ENCODE measurements around the gene KCNJ6.
"Not testable (repeated sequence)": the region's sequence is repeated elsewhere in the genome, so short reads cannot be mapped to it uniquely, and the experiment has no call there.

KCNJ6 gene

DNA sequence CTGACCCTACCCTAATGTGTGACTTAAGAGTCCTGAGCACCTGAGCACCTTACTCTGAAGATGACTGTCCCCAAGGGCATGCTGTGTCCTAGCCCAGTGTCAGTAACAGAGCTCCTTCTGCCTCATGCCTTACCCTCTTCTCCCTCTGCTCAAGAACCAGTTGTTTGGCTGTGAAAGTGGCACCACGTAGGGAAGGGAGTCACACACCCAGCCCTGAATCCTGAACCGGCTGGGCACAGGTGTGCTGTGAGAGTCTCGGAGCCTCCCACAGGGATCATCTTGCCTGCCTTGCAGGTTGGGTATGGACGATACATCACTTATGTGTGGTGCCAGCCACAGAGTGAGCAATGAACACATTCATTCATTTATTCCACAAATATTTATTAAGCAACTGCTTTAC is 329.1 kb downstream of the KCNJ6 start:
- in situ Hi-C loops (cut with HindIII; ENCODE audit: low sequenced_read_pairs), result no loop called here

DNA sequence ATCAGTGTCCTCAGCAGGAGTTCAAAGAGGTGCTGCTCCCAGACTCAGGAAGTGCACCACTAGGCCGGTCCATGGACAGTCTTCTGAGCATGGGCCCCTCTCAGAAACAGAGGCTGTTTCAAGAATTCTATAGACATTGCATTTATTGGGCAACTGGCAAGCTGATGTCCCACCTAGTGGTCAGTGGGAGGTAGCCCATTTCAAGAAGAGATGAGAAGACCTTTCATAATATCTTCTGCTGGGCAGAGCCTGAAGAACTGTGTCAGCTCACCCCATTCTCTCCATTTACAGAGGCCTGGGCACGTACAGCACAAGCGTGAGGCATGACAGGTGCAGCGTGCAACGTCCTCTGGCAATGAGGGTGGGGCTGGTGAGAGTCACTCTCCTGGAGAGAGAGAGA is 333.7 kb downstream of the KCNJ6 start:
- in situ Hi-C loops (cut with HindIII; ENCODE audit: low sequenced_read_pairs), result no loop called here

DNA sequence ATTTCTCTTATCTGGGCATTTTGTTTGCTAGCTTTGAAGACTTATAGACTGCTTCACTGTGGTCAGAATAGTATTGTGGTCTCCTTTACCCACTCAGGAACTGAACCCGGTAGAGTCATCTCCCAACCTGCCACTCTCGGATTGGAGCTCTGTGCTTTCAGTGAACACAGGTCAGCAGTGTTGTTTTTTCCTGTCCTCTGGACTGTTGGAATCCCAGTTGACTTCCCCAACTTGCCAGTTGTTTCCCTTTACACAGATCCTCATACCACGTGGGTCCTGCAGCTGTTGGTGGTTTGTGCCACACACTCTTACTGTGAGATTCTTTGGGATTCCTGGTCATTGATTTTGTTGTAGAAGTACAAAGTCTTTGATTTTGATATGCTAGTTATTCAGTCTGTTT is 335.6 kb downstream of the KCNJ6 start:
- in situ Hi-C loops (cut with HindIII; ENCODE audit: low sequenced_read_pairs), result no loop called here

DNA sequence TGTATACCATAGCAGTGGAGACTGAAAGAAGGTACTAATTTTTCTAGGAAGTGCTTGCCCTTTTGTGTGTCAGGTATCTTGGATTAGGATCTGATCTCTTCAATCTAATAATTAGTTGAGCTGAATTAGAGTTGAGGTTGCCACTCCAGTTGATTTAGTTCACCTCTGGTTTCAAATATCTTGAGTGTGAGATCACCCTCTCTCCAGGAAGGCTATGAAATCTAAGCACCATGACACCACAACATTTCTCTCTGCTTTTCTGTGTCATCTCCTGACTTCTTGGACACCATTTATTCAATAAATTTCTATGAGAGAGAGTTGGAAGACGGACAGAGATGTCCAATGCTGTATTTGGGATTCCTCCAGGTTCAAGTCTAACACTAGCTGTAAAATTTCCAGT is 336.9 kb downstream of the KCNJ6 start:
- in situ Hi-C loops (cut with HindIII; ENCODE audit: low sequenced_read_pairs), result no loop called here

DNA sequence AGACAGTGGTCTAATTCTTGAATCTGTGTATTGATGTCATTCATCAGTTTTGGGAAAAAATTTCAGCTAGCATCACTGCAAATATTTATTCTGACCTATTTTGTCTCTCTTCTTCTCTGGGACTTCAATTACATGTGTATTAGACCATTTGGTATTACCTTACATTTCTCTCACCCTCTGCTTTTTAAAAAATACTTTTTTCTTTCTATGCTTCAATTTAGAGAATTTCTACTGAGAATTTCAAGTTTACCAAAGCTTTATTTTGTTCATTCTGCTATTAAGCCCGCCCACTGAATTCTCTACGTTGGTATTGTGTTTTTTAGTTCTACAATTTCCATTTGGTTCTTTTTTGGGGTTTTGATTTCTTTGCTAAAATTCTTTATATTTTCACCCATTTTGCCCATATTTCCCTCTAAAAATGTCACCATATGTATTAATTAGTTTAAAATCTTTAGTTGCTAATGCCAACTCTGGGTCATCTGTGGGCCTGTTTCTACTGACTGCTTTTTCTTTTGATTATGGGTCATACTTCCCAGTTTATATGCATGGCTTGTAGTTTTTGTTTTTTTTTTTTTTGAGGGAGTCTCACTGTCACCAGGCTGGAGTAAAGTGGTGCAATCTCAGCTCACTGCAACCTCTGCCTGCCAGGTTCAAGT is 337.7 kb downstream of the KCNJ6 start:
- in situ Hi-C loops (cut with HindIII; ENCODE audit: low sequenced_read_pairs), result no loop called here

DNA sequence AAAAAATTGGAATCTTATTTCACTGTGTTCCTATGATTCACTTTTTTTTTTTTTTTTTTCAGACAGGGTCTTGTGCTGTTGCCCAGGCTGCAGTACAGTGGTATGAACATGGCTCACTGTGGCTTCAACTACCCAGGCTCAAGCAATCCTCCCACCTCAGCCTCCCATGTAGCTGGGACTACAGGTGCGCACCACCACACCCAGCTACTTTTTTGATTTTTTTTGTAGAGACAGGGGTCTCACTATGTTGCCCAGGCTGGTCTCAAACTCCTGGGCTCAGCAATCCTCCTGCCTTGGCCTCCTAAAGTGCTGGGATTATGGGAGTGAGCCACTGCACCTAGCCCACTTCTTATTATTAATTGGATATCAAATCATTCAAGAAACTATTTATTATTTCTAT is 339.3 kb downstream of the KCNJ6 start:
- in situ Hi-C loops (cut with HindIII; ENCODE audit: low sequenced_read_pairs), result not testable (repeated sequence)

DNA sequence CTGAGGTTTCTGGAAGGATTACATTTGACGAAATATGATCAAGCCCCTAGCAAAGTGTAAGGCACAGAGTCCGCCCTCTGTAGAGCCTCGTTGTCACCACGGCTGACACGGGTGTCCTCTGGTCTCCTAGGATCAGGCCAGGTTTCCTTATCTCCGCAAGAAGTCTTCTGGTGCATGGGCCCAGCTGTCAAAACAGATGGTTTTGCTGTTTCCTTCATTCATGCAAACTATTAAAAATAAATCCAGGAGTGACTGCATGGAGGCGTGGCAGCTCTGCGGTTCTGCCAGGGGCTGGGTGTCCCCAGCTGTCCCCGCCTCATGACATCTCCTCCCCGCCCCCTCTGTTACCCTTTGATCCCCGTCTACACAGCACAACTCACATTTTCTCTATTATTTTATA is 340.7 kb downstream of the KCNJ6 start:
- in situ Hi-C loops (cut with HindIII; ENCODE audit: low sequenced_read_pairs), result no loop called here

DNA sequence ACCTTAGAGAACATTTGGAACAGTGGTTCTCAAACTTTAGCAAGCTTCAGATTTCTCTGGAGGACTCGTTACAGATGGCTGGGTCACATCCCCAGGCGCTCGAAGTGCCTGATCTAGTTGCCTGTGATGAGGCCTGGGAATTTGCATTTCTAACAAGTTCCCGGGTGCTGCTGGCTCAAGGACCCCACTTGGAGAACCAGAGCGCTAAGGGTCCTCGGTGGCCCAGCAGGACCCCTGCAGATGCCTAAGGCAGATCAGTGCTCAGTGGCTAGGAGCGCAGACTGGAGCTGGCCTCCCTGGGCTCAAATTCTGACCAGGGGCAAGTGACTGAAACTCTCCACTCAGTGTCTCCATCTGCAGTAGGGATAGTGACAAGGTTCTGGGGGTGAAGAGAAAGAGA is 341.5 kb downstream of the KCNJ6 start:
- in situ Hi-C loops (cut with HindIII; ENCODE audit: low sequenced_read_pairs), result no loop called here

DNA sequence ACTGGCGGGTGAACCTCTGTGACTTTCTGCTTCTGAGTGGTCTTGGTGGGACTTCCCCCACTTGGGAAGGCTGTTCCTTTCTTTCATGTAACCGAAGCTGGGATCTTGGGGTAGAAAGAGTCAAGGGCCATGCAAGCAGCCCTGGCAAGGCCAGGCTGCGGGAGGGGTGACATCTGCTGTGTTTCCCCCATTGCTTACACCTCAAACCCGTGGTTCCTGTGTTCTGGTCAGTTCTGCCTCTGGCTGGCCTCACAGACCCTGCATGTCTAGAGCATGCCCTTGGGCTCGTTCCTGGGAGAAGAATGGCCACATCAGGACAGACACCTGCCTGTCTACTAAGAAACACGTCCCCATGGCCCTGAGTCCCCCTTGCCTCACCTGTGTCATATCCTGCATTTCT is 341.9 kb downstream of the KCNJ6 start:
- in situ Hi-C loops (cut with HindIII; ENCODE audit: low sequenced_read_pairs), result no loop called here

DNA sequence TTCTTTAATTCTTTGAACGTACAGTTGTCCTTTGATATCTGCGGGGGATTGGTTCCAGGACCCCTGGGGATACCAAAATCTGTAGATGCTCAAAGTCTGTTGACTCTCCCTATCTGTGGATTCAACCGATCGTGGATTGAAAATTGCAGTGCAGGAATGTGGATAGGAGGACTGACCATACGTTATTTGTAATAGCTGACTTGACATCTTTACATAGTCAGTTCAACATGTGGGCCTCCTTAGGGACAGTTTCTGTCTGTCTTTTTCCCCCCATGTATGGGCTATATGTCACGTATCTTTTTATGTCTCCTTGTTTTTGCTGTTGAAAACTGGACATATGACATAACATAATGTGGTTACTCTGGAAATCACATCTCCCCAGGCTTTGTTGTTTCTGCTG is 344.8 kb downstream of the KCNJ6 start:
- in situ Hi-C loops (cut with HindIII; ENCODE audit: low sequenced_read_pairs), result no loop called here

DNA sequence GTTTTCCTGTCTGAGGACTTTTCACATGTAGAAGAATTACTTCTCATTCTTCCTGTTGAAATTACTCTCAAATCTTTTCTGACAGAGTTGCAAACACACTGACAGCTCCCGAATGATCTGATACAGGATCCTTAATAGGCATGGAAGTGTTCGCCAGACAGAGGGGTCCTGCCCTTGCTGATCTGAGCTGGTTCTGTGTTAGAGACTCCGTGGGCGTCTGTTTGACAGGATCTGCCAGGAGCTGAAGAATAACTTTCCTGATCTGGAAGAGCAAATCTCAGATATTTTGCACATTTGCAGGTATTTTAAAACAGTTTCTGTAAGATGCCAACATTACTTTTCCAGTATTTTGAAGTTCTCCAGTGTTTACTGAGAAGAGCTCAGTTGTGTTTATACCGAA is 347.3 kb downstream of the KCNJ6 start:
- in situ Hi-C loops (cut with HindIII; ENCODE audit: low sequenced_read_pairs), result no loop called here

DNA sequence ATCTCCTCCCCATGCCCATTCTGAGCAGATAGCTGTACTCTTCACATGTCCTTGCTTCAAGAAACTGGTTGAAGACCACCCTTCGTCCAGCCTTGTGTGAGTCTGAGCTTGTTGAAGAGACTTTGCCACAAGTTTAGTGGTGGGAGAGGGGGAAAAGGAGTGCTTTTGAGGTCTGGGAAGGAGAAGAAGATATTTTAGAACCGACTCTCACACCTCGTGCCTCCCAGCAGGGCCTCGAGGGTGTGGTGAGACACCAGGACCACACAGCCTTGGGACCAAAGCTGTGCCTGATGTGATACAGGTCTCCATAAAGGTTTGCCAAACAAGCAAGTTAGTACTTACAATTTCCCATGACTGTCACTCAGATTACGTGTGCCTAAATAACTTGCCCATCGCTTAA is 347.8 kb downstream of the KCNJ6 start:
- in situ Hi-C loops (cut with HindIII; ENCODE audit: low sequenced_read_pairs), result no loop called here

DNA sequence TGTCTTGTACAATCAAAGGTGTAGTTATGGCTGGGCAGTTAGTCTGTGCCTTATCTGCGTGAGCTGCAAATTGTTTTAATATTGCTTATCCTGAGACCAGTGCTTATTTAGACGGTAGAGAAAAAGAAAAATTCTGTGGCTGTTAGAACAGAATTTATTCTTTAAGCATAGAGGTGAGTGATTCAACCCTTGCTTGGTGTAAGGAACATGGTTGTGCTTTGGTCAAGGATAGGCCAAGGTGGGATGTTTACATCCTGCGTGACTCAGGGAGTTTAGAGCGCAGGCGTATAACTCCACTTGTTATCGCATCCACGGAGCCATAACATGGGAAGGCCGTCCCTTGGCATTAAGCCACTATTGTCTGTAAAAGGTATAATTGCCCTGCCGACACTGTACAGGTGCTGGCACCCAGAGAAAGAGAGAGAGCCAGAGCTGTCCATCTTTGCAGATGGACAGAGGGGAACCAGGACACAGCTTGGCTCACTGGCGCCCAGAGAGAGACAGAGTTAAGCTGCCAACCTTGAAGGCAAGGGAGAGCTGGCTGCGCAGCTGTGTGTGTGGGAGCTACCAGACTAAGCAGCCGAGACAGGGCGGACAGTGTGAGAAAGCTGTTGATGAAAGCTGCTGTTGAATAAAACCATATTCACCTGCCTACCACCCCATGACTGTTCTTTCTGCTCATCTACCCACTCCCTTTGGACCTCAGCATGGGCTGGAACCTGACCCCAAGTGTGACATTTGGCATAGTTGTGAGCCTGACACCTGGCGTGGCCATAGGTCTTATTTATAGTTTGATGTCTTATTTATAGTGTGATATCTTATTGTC is 349.3 kb downstream of the KCNJ6 start:
- in situ Hi-C loops (cut with HindIII; ENCODE audit: low sequenced_read_pairs), result no loop called here

DNA sequence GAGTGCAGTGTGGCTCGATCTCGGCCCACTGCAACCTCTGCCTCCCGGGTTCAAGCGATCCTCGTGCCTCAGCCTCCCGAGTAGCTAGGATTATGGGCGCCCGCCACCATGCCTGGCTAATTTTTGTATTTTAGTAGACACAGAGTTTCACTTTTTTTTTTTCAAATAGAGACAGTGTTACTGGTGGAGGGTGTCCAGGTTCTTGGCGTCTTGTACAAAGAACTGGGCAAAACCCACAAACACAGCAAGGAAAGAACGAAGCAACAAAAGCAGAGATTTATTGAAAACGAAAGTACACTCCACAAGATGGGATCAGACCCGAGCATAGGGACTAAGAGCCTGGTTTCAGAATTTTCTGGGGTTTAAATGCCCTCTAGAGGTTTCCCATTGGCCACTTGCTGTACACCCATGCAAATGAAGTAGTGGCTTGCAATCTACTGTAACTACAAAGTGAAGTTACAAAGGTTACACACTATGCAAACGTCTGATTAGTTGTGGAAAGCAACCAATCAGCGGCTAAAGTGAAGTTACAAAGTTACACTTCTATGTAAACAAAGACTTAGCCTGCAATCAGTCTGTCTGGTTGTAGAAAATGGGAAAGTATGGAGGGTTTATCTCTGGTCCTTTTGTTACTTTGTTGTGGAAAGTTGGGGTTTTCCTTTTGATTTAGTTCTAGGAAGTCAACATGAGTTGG is 350.6 kb downstream of the KCNJ6 start:
- in situ Hi-C loops (cut with HindIII; ENCODE audit: low sequenced_read_pairs), result no loop called here

DNA sequence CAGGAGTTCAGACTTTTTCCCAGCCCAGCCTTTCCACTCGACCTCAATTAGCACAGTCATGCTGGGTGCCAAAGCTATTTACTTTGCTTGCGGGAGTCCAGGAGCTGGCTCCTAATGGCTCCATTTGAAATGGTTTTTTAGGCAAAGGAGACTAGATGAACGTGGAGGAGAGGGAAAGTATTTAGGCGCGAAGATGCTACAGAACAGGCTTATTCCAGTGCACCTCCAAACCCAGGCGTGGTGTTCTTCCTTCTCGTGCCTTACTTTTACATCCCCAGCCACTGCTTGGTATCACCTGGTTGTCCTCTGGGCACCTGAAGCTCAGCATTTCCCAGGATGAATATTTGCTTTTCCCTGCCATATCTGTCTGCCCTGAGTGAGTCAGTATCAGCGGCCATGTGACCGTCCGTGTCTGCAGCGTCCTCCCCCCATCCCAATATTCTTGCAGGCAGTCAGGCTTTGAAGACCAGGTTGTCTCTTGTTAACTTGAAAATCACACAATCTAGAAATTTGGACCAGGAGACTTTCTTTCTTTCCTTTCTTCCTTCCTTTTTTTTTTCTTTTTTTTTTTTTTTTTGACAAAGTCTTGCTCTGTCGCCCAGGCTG is 351.2 kb downstream of the KCNJ6 start:
- in situ Hi-C loops (cut with HindIII; ENCODE audit: low sequenced_read_pairs), result no loop called here

DNA sequence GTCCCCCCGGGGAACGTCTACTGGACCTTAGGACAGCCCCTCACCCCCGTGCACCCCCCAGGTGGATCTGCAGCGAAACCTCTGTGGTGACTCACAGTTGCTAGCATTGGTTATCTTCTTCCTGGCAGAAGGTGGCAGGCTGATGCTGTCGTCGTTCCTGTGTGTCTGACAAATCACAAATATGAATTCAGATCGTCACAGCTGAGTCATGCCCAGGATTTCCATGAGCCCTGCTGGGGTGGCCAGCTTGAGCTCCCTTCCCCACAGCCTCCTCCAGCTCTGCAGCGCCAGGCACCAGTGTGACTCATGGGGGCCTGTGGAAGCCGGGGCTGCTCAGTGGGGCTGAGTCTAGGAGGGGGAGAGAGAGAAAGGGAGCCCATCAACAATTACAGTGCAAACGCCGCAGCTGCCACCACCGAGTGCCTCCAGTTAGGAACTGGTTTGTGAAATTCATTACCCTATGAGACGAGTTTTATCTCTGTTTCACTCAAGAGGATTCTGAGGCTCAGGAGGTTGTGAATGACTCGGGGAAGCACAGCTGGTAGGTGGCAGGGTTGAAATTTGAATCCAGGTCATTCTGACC is 351.8 kb downstream of the KCNJ6 start:
- in situ Hi-C loops (cut with HindIII; ENCODE audit: low sequenced_read_pairs), result no loop called here

DNA sequence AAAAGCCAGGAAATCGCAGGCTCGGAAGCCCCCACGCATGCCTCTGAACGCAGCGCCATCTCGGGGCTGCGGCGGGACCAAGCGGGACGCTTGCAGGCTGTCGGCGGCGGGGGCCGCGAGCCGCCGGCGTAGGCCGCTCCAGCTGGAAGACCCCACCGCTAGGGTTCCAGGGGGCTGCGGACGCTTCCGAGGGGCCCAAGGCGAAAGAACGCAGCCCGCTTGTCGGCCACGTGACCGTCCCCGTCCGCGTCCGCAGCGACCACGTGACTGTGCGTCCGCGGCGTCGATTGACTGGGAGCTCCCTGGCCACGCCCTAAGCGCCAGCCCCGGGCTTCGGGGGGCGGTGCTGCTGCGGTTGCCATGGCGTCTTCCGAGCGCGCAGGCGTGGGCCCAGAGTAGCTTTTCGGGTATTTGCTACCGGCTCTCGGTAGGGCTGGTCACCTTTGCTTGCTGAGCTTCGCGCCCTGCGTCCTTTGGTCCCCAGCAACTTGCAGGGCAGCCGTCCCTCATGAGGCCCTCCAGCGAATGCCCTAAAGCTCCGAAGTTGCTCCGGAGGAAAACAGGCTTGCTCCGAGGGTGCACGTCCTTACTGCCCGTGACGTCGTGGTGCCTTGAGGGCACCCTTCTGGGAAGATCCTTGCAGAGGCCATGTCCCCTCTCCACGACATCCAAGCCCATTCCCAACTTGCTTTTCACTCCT is 352.5 kb downstream of the KCNJ6 start:
- in situ Hi-C loops (cut with HindIII; ENCODE audit: low sequenced_read_pairs), result no loop called here

DNA sequence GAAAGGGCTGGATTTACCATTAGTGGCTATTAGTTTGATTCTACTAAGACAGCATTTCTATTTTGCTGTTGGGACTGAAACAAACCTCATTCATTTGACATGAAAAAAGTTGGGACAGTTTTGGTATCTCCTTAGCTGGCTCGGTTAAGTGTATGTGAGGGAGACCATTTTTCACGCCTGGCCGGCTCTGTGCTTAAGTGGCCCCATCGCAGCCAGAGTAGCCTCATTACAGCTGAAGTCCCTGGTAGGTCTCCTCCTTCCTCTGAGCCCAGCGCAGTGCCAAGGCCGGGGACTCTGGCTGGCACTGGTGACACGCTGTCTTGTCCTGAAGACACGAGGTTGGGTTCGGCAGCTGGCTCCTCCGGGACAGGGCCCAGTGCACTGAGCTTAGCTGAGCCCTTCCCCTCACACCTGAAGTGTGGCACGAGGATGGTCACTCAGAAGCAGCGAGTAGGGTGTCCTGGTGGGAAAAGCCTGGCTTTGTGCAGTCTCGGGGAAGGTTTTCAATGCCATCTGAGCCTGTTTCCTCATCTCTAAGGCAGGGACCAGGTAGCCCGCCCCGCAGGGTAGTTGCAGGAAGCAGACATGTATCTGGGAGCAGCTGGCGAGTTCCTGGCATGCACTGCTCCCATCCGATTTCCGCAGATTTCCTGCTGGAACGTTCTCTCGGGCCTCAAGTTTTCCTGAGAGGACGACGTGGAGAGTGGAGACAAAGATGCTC is 353.2 kb downstream of the KCNJ6 start:
- in situ Hi-C loops (cut with HindIII; ENCODE audit: low sequenced_read_pairs), result no loop called here

DNA sequence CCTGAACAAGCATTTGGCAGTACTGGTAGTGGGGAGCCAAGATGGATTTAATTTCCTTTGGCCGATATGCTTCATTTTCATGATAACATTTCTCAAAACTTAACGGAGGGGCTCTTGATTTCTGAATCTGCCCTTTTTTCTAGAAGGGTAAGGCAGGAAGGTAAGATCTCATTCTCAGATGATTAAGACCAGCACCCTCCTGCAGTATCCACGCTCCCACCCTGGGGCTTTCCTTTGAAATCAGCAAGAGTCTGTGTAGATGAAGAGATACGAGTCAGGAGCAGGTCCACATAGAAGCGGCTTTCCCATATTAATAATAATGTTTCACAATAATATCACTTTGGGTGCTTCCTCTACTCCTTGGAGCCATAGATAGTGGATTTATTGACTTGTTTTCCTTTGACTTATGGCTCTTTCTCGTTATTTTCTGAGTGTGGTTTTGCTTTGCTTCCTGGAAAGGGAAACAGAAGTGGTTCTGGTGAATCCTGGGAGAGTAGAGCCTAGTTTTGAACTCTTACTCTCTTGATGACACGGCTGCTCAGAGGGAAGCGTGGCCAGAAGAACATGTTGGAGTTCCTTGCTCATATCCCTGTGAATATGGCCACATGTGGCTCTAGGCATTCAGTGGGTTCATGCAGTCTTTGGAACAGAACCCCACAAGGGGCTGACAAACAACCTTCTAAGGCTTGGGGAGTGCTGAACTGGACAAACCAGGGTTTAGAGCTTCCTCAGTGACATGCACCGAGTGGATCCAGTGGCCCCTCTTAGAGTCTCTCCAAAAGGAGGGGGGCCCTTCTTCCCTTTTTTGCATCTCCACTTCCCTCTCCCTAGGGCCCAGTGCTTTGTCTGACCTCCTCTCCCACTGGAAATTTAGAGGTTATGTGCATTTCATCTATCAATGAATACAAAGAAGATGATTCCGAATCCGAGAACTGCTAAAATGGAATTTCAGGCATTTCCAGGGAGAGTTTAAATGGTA is 354.0 kb downstream of the KCNJ6 start:
- in situ Hi-C loops (cut with HindIII; ENCODE audit: low sequenced_read_pairs), result no loop called here

Data from DLD1 (cell line).